Skeletal muscle tissue (tissue), 4 donors: Measurements from ENCODE around the gene TUBGCP2. TPM values are rescaled to one million over a fixed set of nuclear protein-coding genes. Genes with fewer than 3 reads are reported as not detected.

Experiments used
- H3K27ac ChIP-seq: one replicate; pipeline ENCODE4 v1.7.0; 2013; ENCODE audit warnings: mild to moderate bottlenecking, low read depth, low read length, inconsistent platforms
- H3K27me3 ChIP-seq, 3 donors: one replicate each; pipeline ENCODE4 v1.7.0; 2013; ENCODE audit warnings: low read length in 3 of 3; ENCODE audit not compliant: control insufficient read depth in 3 of 3, insufficient read depth in 3 of 3
- H3K36me3 ChIP-seq, 3 donors: one replicate each; pipeline ENCODE4 v1.7.0; 2013; ENCODE audit warnings: low read length in 3 of 3; ENCODE audit not compliant: control insufficient read depth in 3 of 3, insufficient read depth in 3 of 3
- H3K4me1 ChIP-seq, 3 donors: one replicate each; pipeline ENCODE4 v1.7.0; 2013; ENCODE audit warnings: low read length in 3 of 3, mild to moderate bottlenecking in 3 of 3; ENCODE audit not compliant: control insufficient read depth in 3 of 3, insufficient read depth in 3 of 3
- H3K4me3 ChIP-seq, 3 donors: one replicate each; pipeline ENCODE4 v1.7.0; 2013; ENCODE audit warnings: low read length in 3 of 3
- H3K9ac ChIP-seq, 3 donors: one replicate each; pipeline ENCODE4 v1.7.0; 2013; ENCODE audit warnings: low read length in 3 of 3, mild to moderate bottlenecking in 3 of 3, moderate library complexity in 2 of 3, low read depth in 1 of 3
- H3K9me3 ChIP-seq, 3 donors: one replicate each; pipeline ENCODE4 v1.7.0; 2013; ENCODE audit warnings: low read length in 3 of 3; ENCODE audit not compliant: control insufficient read depth in 3 of 3
- total RNA-seq: library from RNA; depleted of rRNA; stranded (reverse); fragments of >200 nt; gene quantifications from one replicate; pipeline ENCODE4 v1.2.3, GENCODE V29; 2014
- donor health status: Osteomylitis.

The TUBGCP2 gene
- total RNA-seq, 1 donor from 2014 or later: 39.7 TPM

GRCh38 chr10:133351408-133352318 is 43.0 kb upstream of the TUBGCP2 start:
- Histone ChIP-seq H3K27me3 (peaks cover 34 to 65% (median 49%) of the 10 kb centered on the region in 3 donors), H3K9ac (no peak overlapping the region)

GRCh38 chr10:133350950-133351329 is 42.3 kb upstream of the TUBGCP2 start:
- H3K9ac ChIP-seq: no peak overlapping the region
- no peaks in the 10 kb centered on the region for H3K4me1 ChIP-seq

More at GRCh38 chr10:133351408-133352318, 43.0 kb upstream of the TUBGCP2 start:
- Histone ChIP-seq H3K27ac (no peak overlapping the region), H3K36me3 (no peaks in the 10 kb centered on the region), H3K9me3 (no peaks in the 10 kb centered on the region), H3K4me3 (no peak overlapping the region), H3K4me1 (peaks cover 2 to 4% (median 3%) of the 10 kb centered on the region in 3 donors)

GRCh38 chr10:133350283-133350949 is 41.7 kb upstream of the TUBGCP2 start:
- no peak overlapping the region for H3K27ac ChIP-seq
- H3K9me3 ChIP-seq: no peaks in the 10 kb centered on the region
- H3K4me3 ChIP-seq: no peak overlapping the region
- no peaks in the 10 kb centered on the region for H3K4me1 ChIP-seq
- no peaks in the 10 kb centered on the region for H3K36me3 ChIP-seq
- H3K9ac ChIP-seq: no peak overlapping the region
- peaks cover 26 to 58% (median 44%) of the 10 kb centered on the region in 3 donors for H3K27me3 ChIP-seq

More at GRCh38 chr10:133350950-133351329, 42.3 kb upstream of the TUBGCP2 start:
- Histone ChIP-seq H3K9me3 (no peaks in the 10 kb centered on the region), H3K4me3 (no peak overlapping the region), H3K27ac (no peak overlapping the region), H3K36me3 (no peaks in the 10 kb centered on the region), H3K27me3 (peaks cover 29 to 62% (median 44%) of the 10 kb centered on the region in 3 donors)

GRCh38 chr10:133349577-133350011 is 40.9 kb upstream of the TUBGCP2 start:
- no peak overlapping the region for H3K27ac ChIP-seq
- no peak overlapping the region for H3K4me3 ChIP-seq
- no peaks in the 10 kb centered on the region for H3K36me3 ChIP-seq
- no peaks in the 10 kb centered on the region for H3K9me3 ChIP-seq
- peaks cover 26 to 61% (median 51%) of the 10 kb centered on the region in 3 donors for H3K27me3 ChIP-seq
- no peaks in the 10 kb centered on the region for H3K4me1 ChIP-seq
- no peak overlapping the region for H3K9ac ChIP-seq

GRCh38 chr10:133349160-133349568 is 40.5 kb upstream of the TUBGCP2 start:
- H3K9ac ChIP-seq: no peak overlapping the region
- no peak overlapping the region for H3K4me3 ChIP-seq
- H3K36me3 ChIP-seq: no peaks in the 10 kb centered on the region
- no peaks in the 10 kb centered on the region for H3K9me3 ChIP-seq
- H3K27me3 ChIP-seq: peaks cover 25 to 56% (median 52%) of the 10 kb centered on the region in 3 donors
- no peaks in the 10 kb centered on the region for H3K4me1 ChIP-seq
- no peak overlapping the region for H3K27ac ChIP-seq

GRCh38 chr10:133347710-133348517 is 39.2 kb upstream of the TUBGCP2 start:
- H3K27ac ChIP-seq: no peak overlapping the region
- H3K4me1 ChIP-seq: no peaks in the 10 kb centered on the region
- H3K36me3 ChIP-seq: no peaks in the 10 kb centered on the region
- no peak overlapping the region for H3K9ac ChIP-seq
- peaks cover 28 to 64% (median 57%) of the 10 kb centered on the region in 3 donors for H3K27me3 ChIP-seq
- H3K4me3 ChIP-seq: no peak overlapping the region
- H3K9me3 ChIP-seq: no peaks in the 10 kb centered on the region

GRCh38 chr10:133346413-133346812 is 37.7 kb upstream of the TUBGCP2 start:
- H3K9me3 ChIP-seq: no peaks in the 10 kb centered on the region
- H3K9ac ChIP-seq: no peak overlapping the region
- H3K4me3 ChIP-seq: no peak overlapping the region
- H3K36me3 ChIP-seq: no peaks in the 10 kb centered on the region
- H3K27me3 ChIP-seq: peaks cover 34 to 61% (median 59%) of the 10 kb centered on the region in 3 donors
- H3K27ac ChIP-seq: no peak overlapping the region
- H3K4me1 ChIP-seq: no peaks in the 10 kb centered on the region

- H3K4me3 ChIP-seq: no peak overlapping the region
- peaks cover 44 to 60% (median 51%) of the 10 kb centered on the region in 3 donors for H3K27me3 ChIP-seq
- no peak overlapping the region for H3K27ac ChIP-seq
- H3K36me3 ChIP-seq: no peaks in the 10 kb centered on the region
- H3K9ac ChIP-seq: no peak overlapping the region
- no peaks in the 10 kb centered on the region for H3K9me3 ChIP-seq
- no peaks in the 10 kb centered on the region for H3K4me1 ChIP-seq
These were observed 35.6 kb upstream of the TUBGCP2 start for GRCh38 chr10:133344236-133344635.

GRCh38 chr10:133343558-133343957 is 34.9 kb upstream of the TUBGCP2 start:
- Histone ChIP-seq H3K27ac (no peak overlapping the region), H3K4me1 (no peaks in the 10 kb centered on the region), H3K9me3 (no peaks in the 10 kb centered on the region), H3K9ac (no peak overlapping the region), H3K4me3 (no peak overlapping the region), H3K36me3 (no peaks in the 10 kb centered on the region), H3K27me3 (peaks cover 48 to 65% (median 54%) of the 10 kb centered on the region in 3 donors)
